ENCODE data around the gene TUBAL3.

Gene TUBAL3

GRCh38 chr10:5349362-5349761 is 55.3 kb downstream of the TUBAL3 start:
- no CpG with 5 or more reads among the region's 2 CpGs for WGBS (ENCODE audit: extremely low coverage, insufficient coverage, insufficient read length)
- Histone ChIP-seq H3K4me1 (ENCODE audit: control insufficient read depth in 1 of 2, insufficient read depth in 2 of 2, low read length in 2 of 2) (no peaks in the 10 kb centered on the region), H3K23ac (ENCODE audit: low read length) (no peak overlapping the region), H3K79me1 (ENCODE audit: low read length) (no peaks in the 10 kb centered on the region), H2AFZ (ENCODE audit: insufficient read depth, low read length, poor library complexity) (no peak overlapping the region), H3K9me3 (ENCODE audit: insufficient read depth, low read depth, low read length) (no peaks in the 10 kb centered on the region), H3K27me3 (ENCODE audit: insufficient read depth, low read length) (no peaks in the 10 kb centered on the region), H2BK5ac (ENCODE audit: low read depth, low read length, poor library complexity) (no peak overlapping the region), H4K8ac (ENCODE audit: low read depth, low read length) (no peak overlapping the region), H4K12ac (ENCODE audit: low read depth, low read length) (no peak overlapping the region), H2AK5ac (ENCODE audit: low read length) (no peak overlapping the region), H2BK12ac (ENCODE audit: low read length) (no peak overlapping the region), H3K36me3 (ENCODE audit: control insufficient read depth in 1 of 2, insufficient read depth in 2 of 2, low read length in 2 of 2) (no peaks in the 10 kb centered on the region), H3K4me2 (ENCODE audit: low read length) (no peak overlapping the region), H3K27ac (ENCODE audit: low read depth, low read length) (no peak overlapping the region), H3K79me2 (ENCODE audit: control insufficient read depth, insufficient read depth, low read length, poor library complexity) (no peaks in the 10 kb centered on the region), H2BK120ac (ENCODE audit: insufficient read depth, low read length, poor library complexity) (no peak overlapping the region), H3K18ac (ENCODE audit: low read length) (no peak overlapping the region), H4K91ac (ENCODE audit: low read depth, low read length) (no peak overlapping the region), H3K4me3 (ENCODE audit: low read depth, low read length) (no peak overlapping the region), H3K9ac (ENCODE audit: low read length) (no peak overlapping the region), H3K14ac (ENCODE audit: low read length) (no peak overlapping the region), H3K4ac (ENCODE audit: low read depth, low read length) (no peak overlapping the region)
- DNase-seq: no peak

- Histone ChIP-seq H3K23ac (ENCODE audit: low read length) (no peak overlapping the region), H3K27ac (ENCODE audit: low read depth, low read length) (no peak overlapping the region), H3K27me3 (ENCODE audit: insufficient read depth, low read length) (no peaks in the 10 kb centered on the region), H4K91ac (ENCODE audit: low read depth, low read length) (no peak overlapping the region), H3K14ac (ENCODE audit: low read length) (no peak overlapping the region), H3K4ac (ENCODE audit: low read depth, low read length) (no peak overlapping the region), H2AFZ (ENCODE audit: insufficient read depth, low read length, poor library complexity) (no peak overlapping the region), H3K9me3 (ENCODE audit: insufficient read depth, low read depth, low read length) (no peaks in the 10 kb centered on the region), H4K8ac (ENCODE audit: low read depth, low read length) (no peak overlapping the region), H3K79me1 (ENCODE audit: low read length) (no peaks in the 10 kb centered on the region), H4K12ac (ENCODE audit: low read depth, low read length) (no peak overlapping the region), H2BK12ac (ENCODE audit: low read length) (no peak overlapping the region), H2AK5ac (ENCODE audit: low read length) (no peak overlapping the region), H3K79me2 (ENCODE audit: control insufficient read depth, insufficient read depth, low read length, poor library complexity) (no peaks in the 10 kb centered on the region), H3K9ac (ENCODE audit: low read length) (no peak overlapping the region), H3K18ac (ENCODE audit: low read length) (no peak overlapping the region), H3K4me1 (ENCODE audit: control insufficient read depth in 1 of 2, insufficient read depth in 2 of 2, low read length in 2 of 2) (no peaks in the 10 kb centered on the region), H3K4me3 (ENCODE audit: low read depth, low read length) (no peak overlapping the region), H3K36me3 (ENCODE audit: control insufficient read depth in 1 of 2, insufficient read depth in 2 of 2, low read length in 2 of 2) (no peaks in the 10 kb centered on the region), H2BK5ac (ENCODE audit: low read depth, low read length, poor library complexity) (no peak overlapping the region), H3K4me2 (ENCODE audit: low read length) (no peak overlapping the region), H2BK120ac (ENCODE audit: insufficient read depth, low read length, poor library complexity) (no peak overlapping the region)
- WGBS (ENCODE audit: extremely low coverage, insufficient coverage, insufficient read length): no CpG with 5 or more reads among the region's 4 CpGs
- DNase-seq: no peak
Observed at GRCh38 chr10:5346881-5347280, 57.7 kb downstream of the TUBAL3 start.

DNA sequence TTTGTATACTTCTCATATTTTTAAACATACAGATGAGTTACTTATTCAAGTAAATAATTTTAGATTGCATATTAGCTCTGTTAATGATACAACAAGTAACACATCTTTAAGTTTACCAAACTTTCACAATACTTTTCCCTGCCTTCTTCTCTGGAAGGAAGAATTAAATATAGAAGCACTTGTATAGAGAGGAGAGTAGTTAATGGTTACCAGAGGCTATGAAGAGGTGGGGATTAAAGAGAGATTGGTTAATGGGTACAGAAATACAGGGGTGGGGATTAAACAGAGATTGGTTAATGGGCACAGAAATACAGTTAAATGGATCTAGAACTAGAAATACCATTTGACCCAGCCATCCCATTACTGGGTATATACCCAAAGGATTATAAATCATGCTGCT is 59.9 kb downstream of the TUBAL3 start:
- Histone ChIP-seq H3K4ac (ENCODE audit: low read depth, low read length) (no peak overlapping the region), H4K8ac (ENCODE audit: low read depth, low read length) (no peak overlapping the region), H3K9ac (ENCODE audit: low read length) (no peak overlapping the region), H3K79me2 (ENCODE audit: control insufficient read depth, insufficient read depth, low read length, poor library complexity) (no peaks in the 10 kb centered on the region), H2BK5ac (ENCODE audit: low read depth, low read length, poor library complexity) (no peak overlapping the region), H3K18ac (ENCODE audit: low read length) (no peak overlapping the region), H3K79me1 (ENCODE audit: low read length) (no peaks in the 10 kb centered on the region), H3K27me3 (ENCODE audit: insufficient read depth, low read length) (no peaks in the 10 kb centered on the region), H3K23ac (ENCODE audit: low read length) (no peak overlapping the region), H3K9me3 (ENCODE audit: insufficient read depth, low read depth, low read length) (no peaks in the 10 kb centered on the region), H3K36me3 (ENCODE audit: control insufficient read depth in 1 of 2, insufficient read depth in 2 of 2, low read length in 2 of 2) (no peaks in the 10 kb centered on the region), H2BK120ac (ENCODE audit: insufficient read depth, low read length, poor library complexity) (no peak overlapping the region), H4K12ac (ENCODE audit: low read depth, low read length) (no peak overlapping the region), H4K91ac (ENCODE audit: low read depth, low read length) (no peak overlapping the region), H3K4me3 (ENCODE audit: low read depth, low read length) (no peak overlapping the region), H2AK5ac (ENCODE audit: low read length) (no peak overlapping the region), H3K4me1 (ENCODE audit: control insufficient read depth in 1 of 2, insufficient read depth in 2 of 2, low read length in 2 of 2) (no peaks in the 10 kb centered on the region), H3K4me2 (ENCODE audit: low read length) (no peak overlapping the region), H2AFZ (ENCODE audit: insufficient read depth, low read length, poor library complexity) (no peak overlapping the region), H2BK12ac (ENCODE audit: low read length) (no peak overlapping the region), H3K27ac (ENCODE audit: low read depth, low read length) (no peak overlapping the region), H3K14ac (ENCODE audit: low read length) (no peak overlapping the region)
- DNase-seq: no peak

DNA sequence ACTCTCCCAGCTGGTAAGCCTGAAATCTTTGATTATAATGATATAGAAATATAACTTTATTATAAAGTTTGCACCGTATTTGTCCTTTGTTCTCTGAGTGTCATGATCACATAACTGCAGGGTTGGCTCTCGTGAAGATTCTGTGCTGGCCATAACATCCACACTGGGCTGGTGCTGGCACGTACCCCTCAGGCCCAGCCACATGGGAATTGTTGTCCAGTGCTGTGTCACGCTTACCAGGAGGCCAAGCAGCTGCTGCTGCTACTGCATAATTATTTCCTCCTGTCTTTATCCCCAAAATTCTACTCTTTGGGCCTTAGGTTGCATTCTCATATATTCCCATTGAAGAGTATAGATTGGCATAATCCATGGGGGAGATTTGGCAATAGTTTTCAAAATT is 60.6 kb downstream of the TUBAL3 start:
- Histone ChIP-seq H3K4me1 (ENCODE audit: control insufficient read depth in 1 of 2, insufficient read depth in 2 of 2, low read length in 2 of 2) (no peaks in the 10 kb centered on the region), H3K27me3 (ENCODE audit: insufficient read depth, low read length) (no peaks in the 10 kb centered on the region), H3K9ac (ENCODE audit: low read length) (no peak overlapping the region), H3K4me3 (ENCODE audit: low read depth, low read length) (no peak overlapping the region), H2AK5ac (ENCODE audit: low read length) (no peak overlapping the region), H4K8ac (ENCODE audit: low read depth, low read length) (no peak overlapping the region), H3K79me1 (ENCODE audit: low read length) (no peaks in the 10 kb centered on the region), H4K91ac (ENCODE audit: low read depth, low read length) (no peak overlapping the region), H4K12ac (ENCODE audit: low read depth, low read length) (no peak overlapping the region), H2BK12ac (ENCODE audit: low read length) (no peak overlapping the region), H2BK5ac (ENCODE audit: low read depth, low read length, poor library complexity) (no peak overlapping the region), H3K23ac (ENCODE audit: low read length) (no peak overlapping the region), H3K4ac (ENCODE audit: low read depth, low read length) (no peak overlapping the region), H3K36me3 (ENCODE audit: control insufficient read depth in 1 of 2, insufficient read depth in 2 of 2, low read length in 2 of 2) (no peaks in the 10 kb centered on the region), H3K27ac (ENCODE audit: low read depth, low read length) (no peak overlapping the region), H3K79me2 (ENCODE audit: control insufficient read depth, insufficient read depth, low read length, poor library complexity) (no peaks in the 10 kb centered on the region), H2AFZ (ENCODE audit: insufficient read depth, low read length, poor library complexity) (no peak overlapping the region), H3K18ac (ENCODE audit: low read length) (no peak overlapping the region), H3K14ac (ENCODE audit: low read length) (no peak overlapping the region), H2BK120ac (ENCODE audit: insufficient read depth, low read length, poor library complexity) (no peak overlapping the region), H3K4me2 (ENCODE audit: low read length) (no peak overlapping the region), H3K9me3 (ENCODE audit: insufficient read depth, low read depth, low read length) (no peaks in the 10 kb centered on the region)
- no peak for DNase-seq
- no CpG with 5 or more reads among the region's 4 CpGs for WGBS (ENCODE audit: extremely low coverage, insufficient coverage, insufficient read length)

- no peaks in the 10 kb centered on the region for H3K36me3 ChIP-seq (ENCODE audit: control insufficient read depth in 1 of 2, insufficient read depth in 2 of 2, low read length in 2 of 2)
- no peak overlapping the region for H3K4me2 ChIP-seq (ENCODE audit: low read length)
- no peak overlapping the region for H2BK12ac ChIP-seq (ENCODE audit: low read length)
- no peaks in the 10 kb centered on the region for H3K27me3 ChIP-seq (ENCODE audit: insufficient read depth, low read length)
- no peak overlapping the region for H3K4me3 ChIP-seq (ENCODE audit: low read depth, low read length)
- H2AK5ac ChIP-seq (ENCODE audit: low read length): no peak overlapping the region
- H3K79me2 ChIP-seq (ENCODE audit: control insufficient read depth, insufficient read depth, low read length, poor library complexity): no peaks in the 10 kb centered on the region
- H4K8ac ChIP-seq (ENCODE audit: low read depth, low read length): no peak overlapping the region
- H4K91ac ChIP-seq (ENCODE audit: low read depth, low read length): no peak overlapping the region
- no peak overlapping the region for H4K12ac ChIP-seq (ENCODE audit: low read depth, low read length)
- no peak for DNase-seq
- H3K4ac ChIP-seq (ENCODE audit: low read depth, low read length): no peak overlapping the region
- no peak overlapping the region for H3K27ac ChIP-seq (ENCODE audit: low read depth, low read length)
- H2BK5ac ChIP-seq (ENCODE audit: low read depth, low read length, poor library complexity): no peak overlapping the region
- no peak overlapping the region for H3K23ac ChIP-seq (ENCODE audit: low read length)
- no peaks in the 10 kb centered on the region for H3K9me3 ChIP-seq (ENCODE audit: insufficient read depth, low read depth, low read length)
- H3K9ac ChIP-seq (ENCODE audit: low read length): no peak overlapping the region
- H3K4me1 ChIP-seq (ENCODE audit: control insufficient read depth in 1 of 2, insufficient read depth in 2 of 2, low read length in 2 of 2): no peaks in the 10 kb centered on the region
- H2AFZ ChIP-seq (ENCODE audit: insufficient read depth, low read length, poor library complexity): no peak overlapping the region
- H3K79me1 ChIP-seq (ENCODE audit: low read length): no peaks in the 10 kb centered on the region
- H3K18ac ChIP-seq (ENCODE audit: low read length): no peak overlapping the region
- H2BK120ac ChIP-seq (ENCODE audit: insufficient read depth, low read length, poor library complexity): no peak overlapping the region
- WGBS (ENCODE audit: extremely low coverage, insufficient coverage, insufficient read length): no CpG with 5 or more reads among the region's 4 CpGs
- H3K14ac ChIP-seq (ENCODE audit: low read length): no peak overlapping the region
Observed at GRCh38 chr10:5343561-5343960, 61.1 kb downstream of the TUBAL3 start.

All from trophoblast cell (in vitro differentiated cells and primary cell).